Mesendoderm (in vitro differentiated cells): ENCODE data around the gene CCDC184. TPM values are rescaled to one million over a fixed set of nuclear protein-coding genes. Genes with fewer than 3 reads are reported as not detected.
A peak's percentile ranks its signal among the peaks of the same experiment; 100 is the strongest.

Source experiments
- DNase-seq: peaks from one replicate; pipeline ENCODE4 v3.0.0; 2013
- H2AK5ac ChIP-seq: 2 replicates; pipeline ENCODE4 v1.6.1; 2013; ENCODE audit warnings: low read length, inconsistent platforms
- H2BK120ac ChIP-seq: 2 replicates; pipeline ENCODE4 v1.6.1; 2013; ENCODE audit warnings: low read depth, mild to moderate bottlenecking, low read length, moderate library complexity, mixed read lengths
- H2BK15ac ChIP-seq: replicated peaks from 2 replicates; pipeline ENCODE4 v1.6.1; 2013; ENCODE audit warnings: low read depth, mild to moderate bottlenecking, moderate library complexity
- H2BK5ac ChIP-seq: 2 replicates; pipeline ENCODE4 v1.6.1; 2013; ENCODE audit warnings: low read length, inconsistent platforms
- H3K18ac ChIP-seq: 2 replicates; pipeline ENCODE4 v1.6.1; 2013; ENCODE audit warnings: mild to moderate bottlenecking, low read length, mixed read lengths
- H3K23ac ChIP-seq: one replicate; pipeline ENCODE4 v1.6.1; 2013; ENCODE audit warnings: low read length
- H3K27ac ChIP-seq: 2 replicates; pipeline ENCODE4 v1.5.1; 2013; ENCODE audit warnings: low read depth, mild to moderate bottlenecking, inconsistent platforms, low read length, moderate library complexity
- H3K27me3 ChIP-seq: 2 replicates; pipeline ENCODE4 v1.6.1; 2013; ENCODE audit warnings: low read length, control low read depth, mild to moderate bottlenecking, inconsistent platforms; ENCODE audit not compliant: insufficient read depth, poor library complexity
- H3K36me3 ChIP-seq: 2 replicates; pipeline ENCODE4 v1.6.1; 2013; ENCODE audit warnings: low read length, inconsistent platforms; ENCODE audit not compliant: control insufficient read depth, insufficient read depth
- H3K4ac ChIP-seq: one replicate; pipeline ENCODE4 v1.6.1; 2013; ENCODE audit warnings: low read depth, mild to moderate bottlenecking, low read length, moderate library complexity
- H3K4me1 ChIP-seq: 2 replicates; pipeline ENCODE4 v1.6.1; 2013; ENCODE audit warnings: low read depth, low read length, inconsistent platforms; ENCODE audit not compliant: control insufficient read depth
- H3K4me2 ChIP-seq: 2 replicates; pipeline ENCODE4 v1.6.1; 2013; ENCODE audit warnings: low read length
- H3K4me3 ChIP-seq: 2 replicates; pipeline ENCODE4 v1.5.1; 2013; ENCODE audit warnings: mild to moderate bottlenecking, low read length
- H3K56ac ChIP-seq: one replicate; pipeline ENCODE4 v1.6.1; 2013; ENCODE audit warnings: low read length
- H3K79me1 ChIP-seq: 2 replicates; pipeline ENCODE4 v1.6.1; 2013; ENCODE audit warnings: low read length, inconsistent platforms
- H3K79me2 ChIP-seq: 2 replicates; pipeline ENCODE4 v1.6.1; 2013; ENCODE audit warnings: mild to moderate bottlenecking, low read length; ENCODE audit not compliant: control insufficient read depth, insufficient read depth
- H3K9ac ChIP-seq: 2 replicates; pipeline ENCODE4 v1.6.1; 2013; ENCODE audit warnings: low read length, inconsistent platforms
- H4K5ac ChIP-seq: one replicate; pipeline ENCODE4 v1.6.1; 2013; ENCODE audit warnings: low read length
- H4K8ac ChIP-seq: one replicate; pipeline ENCODE4 v1.6.1; 2013; ENCODE audit warnings: low read depth, mild to moderate bottlenecking, control low read depth, low read length, moderate library complexity
- WGBS: extraction: QIAGEN DNeasy Blood & Tissue Kit; methylation state at CpG from one replicate; pipeline ENCODE4 v1.1.7; 2013; ENCODE audit warnings: low lambda C conversion rate, missing lambda C conversion rate; ENCODE audit not compliant: insufficient coverage; ENCODE audit errors: extremely low coverage; 5-methylcytosine and 5-hydroxymethylcytosine counted together
- polyA plus RNA-seq, 2 experiments: library from polyadenylated mRNA; stranded (reverse); fragments of 200-250 nt; gene quantifications; one replicate each; pipeline ENCODE4 v1.2.3, GENCODE V29; 2013

CCDC184 gene
- 0.17 TPM for polyA plus RNA-seq (2013, experiment 1 of 2)
- 0.27 TPM for polyA plus RNA-seq (2013, experiment 2 of 2)

DNA sequence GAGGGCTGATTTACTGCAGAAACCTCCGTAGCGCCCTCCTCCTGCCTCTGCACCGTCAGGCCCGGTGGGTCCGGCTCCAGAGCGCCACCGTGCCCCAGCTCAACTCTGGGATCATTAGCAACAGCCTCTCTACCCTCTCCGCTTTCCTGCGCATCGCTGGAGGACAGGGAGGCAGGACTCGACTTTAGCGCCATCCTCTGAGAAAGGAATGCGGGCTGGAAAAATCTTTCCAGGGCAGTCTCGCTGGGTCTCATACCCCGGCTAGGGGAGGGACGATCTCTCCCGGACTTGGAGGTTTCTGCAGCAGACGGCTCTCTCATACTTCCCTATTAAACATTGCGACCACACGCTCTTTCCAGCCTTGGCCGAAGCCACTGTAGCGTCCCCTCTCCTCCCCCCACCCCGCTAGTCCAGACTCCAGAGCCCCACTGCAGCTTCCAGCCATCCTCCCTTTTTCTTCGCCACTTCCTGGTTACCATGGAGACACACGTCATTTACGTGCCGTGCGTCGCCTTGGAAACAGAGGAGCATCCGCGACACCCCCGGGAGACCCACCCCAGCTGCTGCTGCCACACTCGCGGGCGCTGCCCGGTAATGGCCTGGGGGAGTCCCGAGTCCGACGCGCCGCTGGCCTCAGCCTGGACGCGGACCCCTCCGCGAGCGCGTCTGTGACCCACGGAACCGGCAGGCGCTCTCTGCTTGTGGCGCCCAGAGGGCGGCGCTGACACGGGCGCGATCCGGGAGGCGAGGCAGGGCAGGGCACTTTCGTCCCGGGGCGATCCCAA is at the start of gene CCDC184:
TSS of gene CCDC184 (plus strand) at position 554 of the 785 bp plus-strand sequence. CDS start 479 bp downstream, outside the sequence.
- peak; percentile 92 for DNase-seq
- Histone ChIP-seq H3K18ac (no peak within 1 kb of the TSS), H3K27me3 (peaks cover 24% of the 10 kb centered on the region), H3K9ac (peak within 1 kb of the TSS; percentile 35), H3K79me1 (no peaks in the 10 kb centered on the region), H2BK15ac (no peak within 1 kb of the TSS), H3K36me3 (no peaks in the 10 kb centered on the region), H3K56ac (peak within 1 kb of the TSS; percentile 67), H3K4me3 (peak within 1 kb of the TSS; percentile 42), H2AK5ac (no peak within 1 kb of the TSS), H3K79me2 (no peaks in the 10 kb centered on the region), H3K4me1 (no peaks in the 10 kb centered on the region), H4K5ac (no peak within 1 kb of the TSS), H2BK120ac (no peak within 1 kb of the TSS), H3K4ac (no peak within 1 kb of the TSS), H3K23ac (no peak within 1 kb of the TSS), H3K4me2 (peak within 1 kb of the TSS; percentile 54), H4K8ac (no peak within 1 kb of the TSS), H3K27ac (no peak within 1 kb of the TSS), H2BK5ac (no peak within 1 kb of the TSS)
- WGBS: no CpG with 5 or more reads among the region's 61 CpGs

DNA sequence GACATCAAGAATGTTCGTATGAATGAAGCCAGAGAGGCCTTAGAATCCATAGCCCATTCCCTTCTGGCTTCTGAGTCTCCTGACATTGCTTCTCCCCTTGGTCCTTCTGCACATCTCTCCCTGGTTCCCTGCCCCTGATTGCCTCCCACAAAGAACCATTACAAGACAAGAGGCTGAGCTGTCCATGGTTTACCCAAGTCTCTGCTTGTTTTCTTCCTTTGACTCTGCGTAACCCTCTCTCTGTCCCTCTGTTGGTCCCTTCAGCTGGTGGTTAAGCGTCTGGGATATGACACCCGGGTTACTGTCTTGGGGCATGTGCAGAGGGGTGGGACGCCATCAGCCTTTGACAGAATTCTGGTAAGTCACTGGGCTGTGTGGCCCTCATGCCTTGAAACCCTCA is 48.4 kb upstream of the CCDC184 start:
- Histone ChIP-seq H3K27ac (no peak overlapping the region), H2AK5ac (no peak overlapping the region), H4K5ac (no peak overlapping the region), H3K79me1 (no peaks in the 10 kb centered on the region), H3K56ac (no peak overlapping the region), H3K9ac (no peak overlapping the region), H3K79me2 (no peaks in the 10 kb centered on the region), H3K4me3 (no peak overlapping the region), H2BK15ac (no peak overlapping the region), H3K36me3 (peaks cover 6% of the 10 kb centered on the region), H4K8ac (no peak overlapping the region), H3K4me1 (no peaks in the 10 kb centered on the region), H2BK120ac (no peak overlapping the region), H3K4me2 (no peak overlapping the region), H3K4ac (no peak overlapping the region), H3K23ac (no peak overlapping the region), H3K27me3 (no peaks in the 10 kb centered on the region), H3K18ac (no peak overlapping the region), H2BK5ac (no peak overlapping the region)
- no CpG with 5 or more reads among the region's 5 CpGs for WGBS
- no peak for DNase-seq

DNA sequence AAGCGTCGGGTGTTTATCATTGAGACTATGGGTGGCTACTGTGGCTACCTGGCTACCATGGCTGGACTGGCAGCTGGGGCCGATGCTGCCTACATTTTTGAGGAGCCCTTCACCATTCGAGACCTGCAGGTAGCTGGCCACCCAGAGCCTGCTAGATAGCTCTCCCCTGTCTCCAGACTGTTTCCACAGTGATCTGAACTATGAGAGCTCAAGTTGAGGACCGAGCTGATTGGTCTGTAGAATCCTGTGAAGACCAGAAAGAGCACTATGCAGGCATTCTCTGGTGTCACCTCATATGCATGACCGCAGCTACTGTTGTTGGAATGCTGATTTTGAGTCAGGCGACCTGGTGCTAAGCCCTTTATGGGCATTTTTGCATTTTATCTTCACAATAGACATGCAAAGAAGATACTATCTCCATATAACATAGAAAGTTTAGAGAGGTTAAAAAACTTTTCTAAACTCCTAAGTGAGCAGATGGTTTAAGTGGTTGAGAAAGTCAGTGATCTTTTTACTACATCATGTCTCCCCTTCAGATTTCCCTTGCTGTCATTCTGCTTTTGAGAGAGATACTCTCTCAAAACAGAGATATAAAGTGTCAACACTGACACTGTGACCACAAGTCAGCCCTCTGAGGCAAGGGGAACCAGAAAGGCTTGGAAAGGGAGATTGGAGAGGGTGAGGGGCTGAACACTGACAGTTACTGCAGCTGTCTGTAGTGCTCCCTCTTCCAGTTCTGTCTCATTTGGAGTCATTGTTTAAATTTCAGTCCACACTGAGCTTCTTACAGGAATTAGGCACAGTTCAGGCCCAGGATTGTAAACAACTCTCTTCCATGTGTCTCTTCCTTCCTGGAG is 40.4 kb upstream of the CCDC184 start:
- DNase-seq: peak; percentile 83
- Histone ChIP-seq H2AK5ac (no peak overlapping the region), H3K36me3 (peaks cover 2% of the 10 kb centered on the region)

DNA sequence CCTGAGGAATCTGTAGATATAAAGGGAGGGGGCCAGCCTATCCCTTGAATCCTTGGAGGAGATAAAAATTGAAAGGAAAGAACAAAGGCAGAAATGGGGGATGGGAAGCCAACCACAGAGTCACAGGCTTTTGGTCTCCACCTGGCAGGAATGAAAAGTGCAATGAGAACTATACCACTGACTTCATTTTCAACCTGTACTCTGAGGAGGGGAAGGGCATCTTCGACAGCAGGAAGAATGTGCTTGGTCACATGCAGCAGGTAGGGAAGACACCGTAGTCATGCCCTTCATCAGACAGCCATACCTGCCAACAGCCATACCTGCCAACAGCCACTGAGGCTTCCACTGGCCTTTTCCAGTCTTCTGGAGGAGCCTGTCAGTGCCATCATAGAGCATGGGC is 39.5 kb upstream of the CCDC184 start:
- Histone ChIP-seq H3K18ac (no peak overlapping the region), H2AK5ac (no peak overlapping the region), H3K4ac (no peak overlapping the region), H3K9ac (no peak overlapping the region), H2BK15ac (no peak overlapping the region), H3K27ac (peak overlapping the region; percentile 10), H3K79me1 (no peaks in the 10 kb centered on the region), H3K23ac (no peak overlapping the region), H3K36me3 (peaks cover 2% of the 10 kb centered on the region), H4K5ac (no peak overlapping the region), H3K79me2 (no peaks in the 10 kb centered on the region), H4K8ac (no peak overlapping the region), H3K27me3 (no peaks in the 10 kb centered on the region), H3K56ac (no peak overlapping the region), H3K4me1 (peaks cover 14% of the 10 kb centered on the region), H2BK5ac (no peak overlapping the region), H3K4me2 (no peak overlapping the region), H2BK120ac (no peak overlapping the region), H3K4me3 (no peak overlapping the region)
- peak; percentile 83 for DNase-seq
- WGBS: no CpG with 5 or more reads among the region's 2 CpGs

More for the DNA sequence above, 40.4 kb upstream of the CCDC184 start:
- no peak overlapping the region for H3K18ac ChIP-seq
- H3K27me3 ChIP-seq: no peaks in the 10 kb centered on the region
- no peak overlapping the region for H4K5ac ChIP-seq
- H3K27ac ChIP-seq: peak overlapping the region; percentile 68
- no peak overlapping the region for H2BK120ac ChIP-seq
- no peak overlapping the region for H3K9ac ChIP-seq
- no peaks in the 10 kb centered on the region for H3K79me2 ChIP-seq
- no peak overlapping the region for H3K23ac ChIP-seq
- H3K79me1 ChIP-seq: no peaks in the 10 kb centered on the region
- H4K8ac ChIP-seq: no peak overlapping the region
- no peak overlapping the region for H3K4me2 ChIP-seq
- peaks cover 14% of the 10 kb centered on the region for H3K4me1 ChIP-seq
- H3K4me3 ChIP-seq: no peak overlapping the region
- no CpG with 5 or more reads among the region's 7 CpGs for WGBS
- no peak overlapping the region for H2BK15ac ChIP-seq
- H3K4ac ChIP-seq: no peak overlapping the region
- no peak overlapping the region for H3K56ac ChIP-seq
- H2BK5ac ChIP-seq: no peak overlapping the region

DNA sequence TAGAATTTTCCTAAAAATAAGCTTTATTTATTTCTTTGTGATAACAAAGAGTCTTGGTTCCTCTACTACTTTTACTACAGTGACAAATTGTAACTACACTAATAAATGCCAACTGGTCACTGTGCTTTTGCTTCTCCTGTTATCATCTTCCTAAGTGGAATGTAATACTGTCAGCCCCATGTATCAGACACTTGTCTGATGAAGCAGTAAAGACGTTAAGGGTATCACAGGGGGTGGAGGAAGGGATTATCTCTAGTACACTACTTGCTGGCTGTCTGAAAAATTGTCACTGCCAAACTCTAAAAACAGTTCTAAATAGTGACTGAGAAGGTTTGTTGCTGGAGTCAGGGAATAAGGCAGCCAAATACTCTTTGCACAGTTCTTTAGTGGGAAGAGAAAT is 37.5 kb upstream of the CCDC184 start:
- H2BK15ac ChIP-seq: no peak overlapping the region
- H2BK5ac ChIP-seq: no peak overlapping the region
- H3K18ac ChIP-seq: no peak overlapping the region
- no peak overlapping the region for H3K4me3 ChIP-seq
- H3K27me3 ChIP-seq: no peaks in the 10 kb centered on the region
- no peaks in the 10 kb centered on the region for H3K79me2 ChIP-seq
- no peaks in the 10 kb centered on the region for H3K36me3 ChIP-seq
- peaks cover 14% of the 10 kb centered on the region for H3K4me1 ChIP-seq
- no peak overlapping the region for H3K27ac ChIP-seq
- H2BK120ac ChIP-seq: no peak overlapping the region
- no peak overlapping the region for H3K56ac ChIP-seq
- H3K4ac ChIP-seq: no peak overlapping the region
- H3K4me2 ChIP-seq: no peak overlapping the region
- no peak overlapping the region for H2AK5ac ChIP-seq
- no peak overlapping the region for H4K8ac ChIP-seq
- no CpG with 5 or more reads among the region's 1 CpG for WGBS
- no peak overlapping the region for H3K9ac ChIP-seq
- H3K79me1 ChIP-seq: no peaks in the 10 kb centered on the region
- no peak for DNase-seq
- H4K5ac ChIP-seq: no peak overlapping the region
- no peak overlapping the region for H3K23ac ChIP-seq
